ENCODE results near the gene ZNF597. TPM values are rescaled to one million over a fixed set of nuclear protein-coding genes. Genes with fewer than 3 reads are reported as not detected.

Gene ZNF597
- total RNA-seq = 3.5 to 3.9 TPM (median 3.6 TPM) in 3 replicates

GRCh38 chr16:3443108-3444031 is at the start of gene ZNF597, which contains the start of gene NAA60:
Gene ZNF597 (minus strand): TSS chr16:3443504. CDS start chr16:3443153, 351 bp downstream.
Gene NAA60 (plus strand): TSS chr16:3443680. CDS start chr16:3476228, 32,548 bp downstream.
- Mint-ChIP-seq H3K9me3 (peaks cover 16% of the 10 kb centered on the region), H3K36me3 (peaks cover 31% of the 10 kb centered on the region), H3K27me3 (ENCODE audit: low read depth) (no peaks in the 10 kb centered on the region), H3K4me3 (peak within 1 kb of the TSS; percentile 97), H3K4me1 (peaks cover 10% of the 10 kb centered on the region), H3K27ac (peak within 1 kb of the TSS; percentile 99)
- TF ChIP-seq CTCF (IDR thresholded peaks at IDR 0.05; ENCODE audit: unreplicated experiment) = no peak
- peak; percentile 59 to 73 for DNase-seq (ENCODE audit: low spot score in 2 of 2, unreplicated experiment in 2 of 2)

GRCh38 chr16:3492356-3492755 is 49.1 kb upstream of the ZNF597 start:
- DNase-seq (ENCODE audit: low spot score in 2 of 2, unreplicated experiment in 2 of 2) = no peak
- Mint-ChIP-seq H3K4me1 (no peaks in the 10 kb centered on the region), H3K27ac (no peak overlapping the region), H3K27me3 (ENCODE audit: low read depth) (no peaks in the 10 kb centered on the region), H3K9me3 (no peaks in the 10 kb centered on the region), H3K36me3 (no peaks in the 10 kb centered on the region), H3K4me3 (no peak overlapping the region)
- no peak for TF ChIP-seq CTCF (IDR thresholded peaks at IDR 0.05; ENCODE audit: unreplicated experiment)

GRCh38 chr16:3490911-3491629 is 47.8 kb upstream of the ZNF597 start:
- TF ChIP-seq CTCF (IDR thresholded peaks at IDR 0.05; ENCODE audit: unreplicated experiment) = no peak
- Mint-ChIP-seq H3K4me3 (no peak overlapping the region), H3K4me1 (no peaks in the 10 kb centered on the region), H3K36me3 (peaks cover 3% of the 10 kb centered on the region), H3K27ac (no peak overlapping the region), H3K27me3 (ENCODE audit: low read depth) (no peaks in the 10 kb centered on the region), H3K9me3 (no peaks in the 10 kb centered on the region)
- no peak for DNase-seq (ENCODE audit: low spot score in 2 of 2, unreplicated experiment in 2 of 2)

- Mint-ChIP-seq H3K27me3 (ENCODE audit: low read depth) (no peaks in the 10 kb centered on the region), H3K4me1 (no peaks in the 10 kb centered on the region), H3K4me3 (no peak overlapping the region), H3K36me3 (peaks cover 5% of the 10 kb centered on the region), H3K9me3 (no peaks in the 10 kb centered on the region), H3K27ac (no peak overlapping the region)
- no peak for TF ChIP-seq CTCF (IDR thresholded peaks at IDR 0.05; ENCODE audit: unreplicated experiment)
- DNase-seq (ENCODE audit: low spot score in 2 of 2, unreplicated experiment in 2 of 2) = no peak
Observed at GRCh38 chr16:3488801-3489200, 45.5 kb upstream of the ZNF597 start.

- Mint-ChIP-seq H3K4me1 (peaks cover under 1% of the 10 kb centered on the region), H3K36me3 (peaks cover 15% of the 10 kb centered on the region), H3K27me3 (ENCODE audit: low read depth) (no peaks in the 10 kb centered on the region), H3K27ac (no peak overlapping the region), H3K9me3 (no peaks in the 10 kb centered on the region), H3K4me3 (no peak overlapping the region)
- no peak for DNase-seq (ENCODE audit: low spot score in 2 of 2, unreplicated experiment in 2 of 2)
- no peak for TF ChIP-seq CTCF (IDR thresholded peaks at IDR 0.05; ENCODE audit: unreplicated experiment)
Observed at GRCh38 chr16:3487521-3488410, 44.5 kb upstream of the ZNF597 start.
